Kidney (tissue), 14 donors: Measurements from ENCODE around the gene TMEM267. TPM values are rescaled to one million over a fixed set of nuclear protein-coding genes. Genes with fewer than 3 reads are reported as not detected.

Source experiments
- DNase-seq, 5 donors: peaks; one replicate each; pipeline ENCODE4 v3.0.0-alpha.2; 2013 to 2020
- FAIRE-seq: peaks from 2 replicates; lab custom pipeline; 2012; peaks lifted over from hg19 to GRCh38; lab: Jason Lieb, UNC
- H3K27ac ChIP-seq, 2 donors: one replicate each; pipeline ENCODE4 v1.7.0; 2013; ENCODE audit warnings: low read depth in 2 of 2, low read length in 2 of 2, inconsistent platforms in 1 of 2
- H3K27me3 ChIP-seq: one replicate; pipeline ENCODE4 v1.7.1; 2013; ENCODE audit warnings: low read length, inconsistent platforms; ENCODE audit not compliant: control insufficient read depth, insufficient read depth
- H3K36me3 ChIP-seq, 3 donors: one replicate each; pipeline versions ENCODE4 v1.7.0 to v1.7.1; 2013; ENCODE audit warnings: low read length in 3 of 3, control low read depth in 1 of 3, inconsistent platforms in 1 of 3; ENCODE audit not compliant: insufficient read depth in 3 of 3, control insufficient read depth in 2 of 3
- H3K4me1 ChIP-seq, 3 donors: one replicate each; pipeline versions ENCODE4 v1.7.0 to v1.7.1; 2013; ENCODE audit warnings: low read length in 3 of 3, inconsistent platforms in 1 of 3, low read depth in 1 of 3; ENCODE audit not compliant: control insufficient read depth in 2 of 3, insufficient read depth in 2 of 3
- H3K4me3 ChIP-seq, 3 donors: one replicate each; pipeline versions ENCODE4 v1.7.0 to v1.8.1; 2013; ENCODE audit warnings: low read length in 3 of 3, control low read depth in 1 of 3, inconsistent platforms in 1 of 3
- H3K9ac ChIP-seq, 3 donors: one replicate each; pipeline versions ENCODE4 v1.7.0 to v1.7.1; 2013; ENCODE audit warnings: low read length in 3 of 3, control low read depth in 1 of 3, inconsistent platforms in 1 of 3
- H3K9me3 ChIP-seq, 3 donors: one replicate each; pipeline versions ENCODE4 v1.7.0 to v1.7.1; 2013; ENCODE audit warnings: low read length in 3 of 3, control low read depth in 1 of 3, inconsistent platforms in 1 of 3; ENCODE audit not compliant: control insufficient read depth in 2 of 3, insufficient read depth in 1 of 3
- intact Hi-C: fragments of 100-400 bp; cut with DNase I; formaldehyde crosslinking; loops from one replicate; pipeline ENCODE4 v1.11.1; 2022
- polyA plus RNA-seq: library from polyadenylated mRNA; stranded (reverse); fragments of 350-450 nt; fragmentation: Illumina TruSeq; extraction: RNeasy Lipid Tissue Mini Kit (QIAGEN cat#74804); gene quantifications from one replicate; pipeline ENCODE4 v1.2.3, GENCODE V29; 2014; ENCODE audit warnings: low read depth, low replicate concordance; ENCODE audit not compliant: insufficient read depth
- total RNA-seq: library from RNA; stranded (reverse); fragmentation: NEBNext Ultra II Directional; extraction: Animal tissue kit (Norgen Biotek cat#: 25700); gene quantifications from one replicate; pipeline ENCODE4 v1.2.1, GENCODE V29; 2021
- TF ChIP-seq, protein P1 (sequence below): IDR thresholded peaks from 3 replicates; pipeline ENCODE4 v1.5.1; 2012; ENCODE audit warnings: mild to moderate bottlenecking, moderate library complexity, borderline replicate concordance; ENCODE audit not compliant: insufficient read depth; ENCODE audit errors: extremely low read depth
- donor health status: control.
- donor health status: control.
- donor health status: control.
- donor health status: control.
- donor health status: control.
- donor health status: DM: yes; HTN: yes; CAD: no.
- donor health status: Normal renal cell carcinoma (clear cell type).

TMEM267 gene
- total and polyA plus RNA-seq, 2 donors from 2014 or later, result 7.1 to 24.1 TPM

DNA sequence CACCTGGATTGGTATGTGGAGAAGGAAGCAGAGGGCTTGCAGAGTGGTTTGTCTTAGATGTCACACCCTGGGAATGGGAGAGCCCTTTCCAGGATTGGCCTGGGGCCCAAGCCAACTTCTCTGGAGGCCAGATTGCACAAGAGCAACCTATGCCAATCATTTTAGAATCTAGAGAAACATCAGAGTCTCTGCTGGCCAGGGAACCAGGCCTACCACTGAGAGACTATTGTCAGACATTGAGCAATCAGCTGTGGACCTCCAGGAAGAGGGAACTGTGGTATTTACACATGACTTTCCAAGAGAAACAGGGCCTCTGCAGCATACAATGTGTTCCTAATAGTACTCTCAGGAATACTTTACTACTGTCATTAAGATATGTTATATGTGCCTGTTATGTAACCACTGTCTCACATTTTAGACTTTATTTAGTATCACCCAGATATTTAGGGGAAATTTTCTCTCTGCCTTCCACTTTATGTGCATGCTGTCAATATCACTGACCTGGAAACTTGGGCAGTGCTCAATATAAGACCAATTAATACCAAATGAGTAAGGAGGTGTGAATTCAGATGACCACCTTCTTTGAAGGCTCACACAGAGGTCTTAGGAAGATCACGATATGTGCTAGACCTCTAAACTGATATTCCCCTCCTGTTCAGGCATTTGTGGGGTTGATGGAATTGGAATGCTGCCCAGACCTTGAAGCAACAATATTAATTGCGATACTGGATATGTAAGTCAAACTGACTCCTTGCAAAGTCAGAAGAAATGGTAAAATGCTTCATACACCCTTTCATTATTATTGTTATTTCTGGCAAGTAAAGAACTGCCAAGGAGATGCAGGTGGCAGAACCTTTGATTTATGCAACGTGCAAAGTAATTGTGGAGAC, 50.9 kb downstream of the TMEM267 start:
- TF ChIP-seq, protein P1, sequence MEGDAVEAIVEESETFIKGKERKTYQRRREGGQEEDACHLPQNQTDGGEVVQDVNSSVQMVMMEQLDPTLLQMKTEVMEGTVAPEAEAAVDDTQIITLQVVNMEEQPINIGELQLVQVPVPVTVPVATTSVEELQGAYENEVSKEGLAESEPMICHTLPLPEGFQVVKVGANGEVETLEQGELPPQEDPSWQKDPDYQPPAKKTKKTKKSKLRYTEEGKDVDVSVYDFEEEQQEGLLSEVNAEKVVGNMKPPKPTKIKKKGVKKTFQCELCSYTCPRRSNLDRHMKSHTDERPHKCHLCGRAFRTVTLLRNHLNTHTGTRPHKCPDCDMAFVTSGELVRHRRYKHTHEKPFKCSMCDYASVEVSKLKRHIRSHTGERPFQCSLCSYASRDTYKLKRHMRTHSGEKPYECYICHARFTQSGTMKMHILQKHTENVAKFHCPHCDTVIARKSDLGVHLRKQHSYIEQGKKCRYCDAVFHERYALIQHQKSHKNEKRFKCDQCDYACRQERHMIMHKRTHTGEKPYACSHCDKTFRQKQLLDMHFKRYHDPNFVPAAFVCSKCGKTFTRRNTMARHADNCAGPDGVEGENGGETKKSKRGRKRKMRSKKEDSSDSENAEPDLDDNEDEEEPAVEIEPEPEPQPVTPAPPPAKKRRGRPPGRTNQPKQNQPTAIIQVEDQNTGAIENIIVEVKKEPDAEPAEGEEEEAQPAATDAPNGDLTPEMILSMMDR, result no peak
- Histone ChIP-seq H3K4me3 (no peak overlapping the region), H3K27ac (no peak overlapping the region), H3K9me3 (no peaks in the 10 kb centered on the region), H3K27me3 (no peaks in the 10 kb centered on the region), H3K9ac (no peak overlapping the region), H3K4me1 (peaks cover 0 to 2% (median 0%) of the 10 kb centered on the region in 3 donors), H3K36me3 (no peaks in the 10 kb centered on the region)
- intact Hi-C loops, result no loop called here
- DNase-seq, result peak in 1 of 5 donors; percentile 92
- no peak for FAIRE-seq

DNA sequence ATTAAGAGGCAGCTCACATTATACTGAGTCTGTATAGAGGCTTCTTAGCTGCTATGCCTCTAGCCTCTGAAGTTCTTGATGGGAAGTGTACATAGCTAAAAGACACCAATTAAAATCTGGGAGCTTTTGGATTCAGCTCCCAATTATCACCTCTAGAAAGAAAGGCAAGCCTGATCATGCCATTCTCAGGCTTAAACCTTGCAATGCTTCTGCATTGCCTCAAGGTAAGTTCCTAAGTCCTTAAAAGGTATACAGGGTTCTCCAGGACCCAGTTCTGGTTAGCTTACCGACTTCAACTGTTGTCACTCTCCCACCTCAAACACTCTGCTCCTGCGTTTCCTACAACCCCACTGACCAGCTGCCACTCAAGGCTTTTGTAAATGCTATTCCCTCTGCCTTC, 54.0 kb downstream of the TMEM267 start:
- Histone ChIP-seq H3K36me3 (no peaks in the 10 kb centered on the region), H3K4me3 (no peak overlapping the region), H3K27me3 (no peaks in the 10 kb centered on the region), H3K27ac (no peak overlapping the region), H3K4me1 (peaks cover 0 to 2% (median 0%) of the 10 kb centered on the region in 3 donors), H3K9ac (no peak overlapping the region), H3K9me3 (no peaks in the 10 kb centered on the region)
- TF ChIP-seq, protein P1, result no peak
- no peak for FAIRE-seq
- no peak for DNase-seq
- intact Hi-C loops, result no loop called here

GRCh38 chr5:43429016-43429415, 54.6 kb downstream of the TMEM267 start:
- no peaks in the 10 kb centered on the region for H3K27me3 ChIP-seq
- H3K4me1 ChIP-seq, result peaks cover 0 to 2% (median 0%) of the 10 kb centered on the region in 3 donors
- intact Hi-C loops, result no loop called here
- FAIRE-seq (no peak), DNase-seq (no peak)
- H3K27ac ChIP-seq, result no peak overlapping the region
- TF ChIP-seq, protein P1, result no peak
- H3K36me3 ChIP-seq, result no peaks in the 10 kb centered on the region
- H3K9me3 ChIP-seq, result no peaks in the 10 kb centered on the region
- H3K9ac ChIP-seq, result no peak overlapping the region
- no peak overlapping the region for H3K4me3 ChIP-seq
